Spleen (tissue), 7 donors: ENCODE measurements around the gene OLFM1.

ENCODE experiments used
- POLR2A ChIP-seq, 3 donors: fragments of 450-650 bp; IDR thresholded peaks; one replicate each; pipeline ENCODE4 v1.5.1; 2017; ENCODE audit warnings: antibody characterized with exemption in 3 of 3, mild to moderate bottlenecking in 1 of 3
- TF ChIP-seq, protein P1 (sequence below), 11 experiments: fragments of 200-600 bp in 7 of 11; fragments of 450-650 bp in 4 of 11; sonication (generic) in 4 of 11; IDR thresholded peaks in 8 of 11; conservative IDR thresholded peaks in 3 of 11; 1 replicate in 7 of 11; 2 replicates in 4 of 11; pipeline versions ENCODE4 v1.4.0 to v1.8.0; 2016 to 2021; ENCODE audit warnings: antibody characterized with exemption in 11 of 11, inconsistent platforms in 4 of 11, mild to moderate bottlenecking in 1 of 11
- donor health status: DM: no; HTN: no; CAD: no; lungs with moderate emphysema.
- donor health status: DM: no; HTN: no; CAD: no.
- donor health status: DM: no; HTN: no; CAD: no.

- TF ChIP-seq, protein P1, sequence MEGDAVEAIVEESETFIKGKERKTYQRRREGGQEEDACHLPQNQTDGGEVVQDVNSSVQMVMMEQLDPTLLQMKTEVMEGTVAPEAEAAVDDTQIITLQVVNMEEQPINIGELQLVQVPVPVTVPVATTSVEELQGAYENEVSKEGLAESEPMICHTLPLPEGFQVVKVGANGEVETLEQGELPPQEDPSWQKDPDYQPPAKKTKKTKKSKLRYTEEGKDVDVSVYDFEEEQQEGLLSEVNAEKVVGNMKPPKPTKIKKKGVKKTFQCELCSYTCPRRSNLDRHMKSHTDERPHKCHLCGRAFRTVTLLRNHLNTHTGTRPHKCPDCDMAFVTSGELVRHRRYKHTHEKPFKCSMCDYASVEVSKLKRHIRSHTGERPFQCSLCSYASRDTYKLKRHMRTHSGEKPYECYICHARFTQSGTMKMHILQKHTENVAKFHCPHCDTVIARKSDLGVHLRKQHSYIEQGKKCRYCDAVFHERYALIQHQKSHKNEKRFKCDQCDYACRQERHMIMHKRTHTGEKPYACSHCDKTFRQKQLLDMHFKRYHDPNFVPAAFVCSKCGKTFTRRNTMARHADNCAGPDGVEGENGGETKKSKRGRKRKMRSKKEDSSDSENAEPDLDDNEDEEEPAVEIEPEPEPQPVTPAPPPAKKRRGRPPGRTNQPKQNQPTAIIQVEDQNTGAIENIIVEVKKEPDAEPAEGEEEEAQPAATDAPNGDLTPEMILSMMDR (IDR thresholded peaks at IDR 0.05 in 8 of 11, conservative IDR thresholded peaks at IDR 0.05 in 3 of 11), result no peak
- no peak for TF ChIP-seq POLR2A (IDR thresholded peaks at IDR 0.05)
Observed at GRCh38 chr9:135073741-135074305, 13.6 kb upstream of the OLFM1 start.
